Ascending aorta (tissue), 2 donors: ENCODE measurements around the gene WSCD2. TPM values are rescaled to one million over a fixed set of nuclear protein-coding genes. Genes with fewer than 3 reads are reported as not detected.

Source experiments
- DNase-seq, 2 donors: peaks; one replicate each; pipeline ENCODE4 v3.0.0-alpha.2; 2019; ENCODE audit warnings: low spot score in 2 of 2
- H3K27ac ChIP-seq, 2 donors: fragments of 200-600 bp; sonication (generic); one replicate each; pipeline ENCODE4 v1.5.1; 2016 to 2017; ENCODE audit warnings: mild to moderate bottlenecking in 1 of 2
- H3K27me3 ChIP-seq: fragments of 200-600 bp; sonication (generic); one replicate; pipeline ENCODE4 v1.5.1; 2017
- H3K36me3 ChIP-seq, 2 donors: fragments of 200-600 bp; sonication (generic); one replicate each; pipeline ENCODE4 v1.5.1; 2016
- H3K4me1 ChIP-seq, 2 donors: fragments of 200-600 bp; sonication (generic); one replicate each; pipeline ENCODE4 v1.5.1; 2016 to 2017; ENCODE audit warnings: mild to moderate bottlenecking in 1 of 2
- H3K4me3 ChIP-seq, 2 donors: fragments of 200-600 bp; sonication (generic); one replicate each; pipeline ENCODE4 v1.5.1; 2016 to 2017; ENCODE audit warnings: mild to moderate bottlenecking in 1 of 2
- H3K9me3 ChIP-seq, 2 donors: fragments of 200-600 bp; sonication (generic); one replicate each; pipeline ENCODE4 v1.5.1; 2016
- CTCF ChIP-seq, 3 experiments: fragments of 200-600 bp in 2 of 3; fragments of 450-650 bp in 1 of 3; sonication (generic) in 2 of 3; IDR thresholded peaks; one replicate each; pipeline ENCODE4 v1.5.1; 2016 to 2019; ENCODE audit warnings: antibody characterized with exemption in 3 of 3, mild to moderate bottlenecking in 1 of 3, moderate library complexity in 1 of 3
- intact Hi-C: fragments of 100-400 bp; cut with DNase I; formaldehyde crosslinking; loops from one replicate; pipeline ENCODE4 v1.15.1; 2023
- total RNA-seq: library from RNA; depleted of rRNA; stranded (reverse); fragments of >200 nt; gene quantifications from one replicate; pipeline ENCODE4 v1.1.0, GENCODE V29; 2016

WSCD2 gene
- total RNA-seq, 1 donor from 2014 or later, result 3.5 TPM

DNA sequence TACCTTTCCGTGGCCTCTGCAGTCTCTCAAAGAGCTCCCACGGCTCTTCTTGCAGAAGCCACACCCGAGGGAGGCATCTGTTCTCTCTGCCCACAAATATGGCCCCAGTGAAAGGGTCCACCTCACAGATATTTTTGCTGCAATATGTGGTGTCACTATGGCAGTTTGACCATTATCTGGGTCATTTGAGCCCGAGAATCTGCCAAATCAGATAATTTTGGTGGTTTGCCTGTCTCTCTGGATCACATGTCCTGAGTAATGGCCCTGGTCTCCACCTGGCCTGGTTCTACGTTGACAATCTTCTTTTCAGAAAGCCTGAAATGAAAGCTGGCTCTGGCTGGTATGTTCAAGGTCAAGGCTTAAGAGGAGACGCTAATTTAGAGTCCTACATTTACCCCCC is 5.7 kb upstream of the WSCD2 start:
- H3K27me3 ChIP-seq, result no peaks in the 10 kb centered on the region
- no peak for DNase-seq
- no peaks in the 10 kb centered on the region for H3K36me3 ChIP-seq
- peaks cover 4 to 7% of the 10 kb centered on the region in 2 donors for H3K4me1 ChIP-seq
- TF ChIP-seq CTCF (IDR thresholded peaks at IDR 0.05), result no peak
- no peaks in the 10 kb centered on the region for H3K9me3 ChIP-seq
- no peak overlapping the region for H3K4me3 ChIP-seq
- intact Hi-C loops, result loop anchor here (10.0 kb wide), 1 partner anchor 211 kb away; the partner anchor contains the start of gene CMKLR1
- H3K27ac ChIP-seq, result no peak overlapping the region

GRCh38 chr12:108125073-108125472 is 4.0 kb upstream of the WSCD2 start:
- intact Hi-C loops, result loop anchor here (10.0 kb wide), 1 partner anchor 210 kb away; the partner anchor contains the start of gene CMKLR1

GRCh38 chr12:108126212-108126611 is 2.9 kb upstream of the WSCD2 start:
- DNase-seq, result no peak
- intact Hi-C loops, result loop anchor here (10.0 kb wide), 1 partner anchor 209 kb away; the partner anchor contains the start of gene CMKLR1
- Histone ChIP-seq H3K27me3 (no peaks in the 10 kb centered on the region), H3K4me3 (no peak overlapping the region), H3K27ac (no peak overlapping the region), H3K4me1 (peaks cover 10 to 13% of the 10 kb centered on the region in 2 donors), H3K36me3 (no peaks in the 10 kb centered on the region), H3K9me3 (no peaks in the 10 kb centered on the region)
- no peak for TF ChIP-seq CTCF (IDR thresholded peaks at IDR 0.05)

More at GRCh38 chr12:108125073-108125472, 4.0 kb upstream of the WSCD2 start:
- H3K27ac ChIP-seq, result no peak overlapping the region
- no peaks in the 10 kb centered on the region for H3K9me3 ChIP-seq
- no peak overlapping the region for H3K4me3 ChIP-seq
- no peak for DNase-seq
- TF ChIP-seq CTCF (IDR thresholded peaks at IDR 0.05), result no peak
- no peaks in the 10 kb centered on the region for H3K36me3 ChIP-seq
- H3K27me3 ChIP-seq, result no peaks in the 10 kb centered on the region
- H3K4me1 ChIP-seq, result peaks cover 10 to 13% of the 10 kb centered on the region in 2 donors

GRCh38 chr12:108126990-108127501 is 2.0 kb upstream of the WSCD2 start:
- Histone ChIP-seq H3K27me3 (no peaks in the 10 kb centered on the region), H3K27ac (peak overlapping the region in 1 of 2 donors; percentile 20), H3K36me3 (no peaks in the 10 kb centered on the region), H3K4me3 (peak overlapping the region in 1 of 2 donors; percentile 19), H3K4me1 (peaks cover 10% of the 10 kb centered on the region in 2 donors), H3K9me3 (no peaks in the 10 kb centered on the region)
- no peak for DNase-seq
- intact Hi-C loops, result loop anchor here (10.0 kb wide), 1 partner anchor 208 kb away; the partner anchor contains the start of gene CMKLR1
- no peak for TF ChIP-seq CTCF (IDR thresholded peaks at IDR 0.05)

GRCh38 chr12:108127654-108128053 is 1.4 kb upstream of the WSCD2 start:
- peak overlapping the region in 1 of 2 donors; percentile 20 for H3K27ac ChIP-seq
- peaks cover 10% of the 10 kb centered on the region in 2 donors for H3K4me1 ChIP-seq
- no peaks in the 10 kb centered on the region for H3K9me3 ChIP-seq
- no peaks in the 10 kb centered on the region for H3K36me3 ChIP-seq
- intact Hi-C loops, result loop anchor here (10.0 kb wide), 1 partner anchor 207 kb away; the partner anchor contains the start of gene CMKLR1
- H3K4me3 ChIP-seq, result no peak overlapping the region
- H3K27me3 ChIP-seq, result no peaks in the 10 kb centered on the region
- TF ChIP-seq CTCF (IDR thresholded peaks at IDR 0.05), result no peak
- DNase-seq, result no peak
